PC-3 (cell line): ENCODE results near the gene LMOD1. TPM values are rescaled to one million over a fixed set of nuclear protein-coding genes. Genes with fewer than 3 reads are reported as not detected.

Experiments used
- ATAC-seq: fragments of 200-7000 bp; cut with Tn5 transposase; 2 replicates; pipeline ENCODE4 v1.9.1; 2020; ENCODE audit warnings: mild to moderate bottlenecking, moderate library complexity
- BruUV-seq: library from RNA; stranded (reverse); fragments of 400-500 nt; replicated peaks from 2 replicates; lab custom pipeline; 2021; lab: Mats Ljungman, UMichigan
- CTCF ChIA-PET: fragments of 300-600 bp; sonication (Branson Sonifier 250); formaldehyde crosslinking; loops from one replicate; lab custom pipeline; 2022; ENCODE audit warnings: antibody characterized with exemption; lab: Charles Lee
- POLR2A ChIA-PET: fragments of 300-600 bp; sonication (Branson Sonifier 250); formaldehyde crosslinking; loops from one replicate; lab custom pipeline; 2022; ENCODE audit warnings: antibody characterized with exemption; ENCODE audit not compliant: unreplicated experiment; lab: Charles Lee
- DNase-seq: peaks from one replicate; pipeline ENCODE4 v3.0.0-alpha.2; 2015
- H2AFZ ChIP-seq: fragments of 300-600 bp; sonication (generic); 2 replicates; pipeline ENCODE4 v1.6.0; 2016; ENCODE audit warnings: antibody characterized with exemption, low read length
- H3F3A ChIP-seq: fragments of 300-600 bp; sonication (generic); one replicate; pipeline ENCODE4 v1.6.0; 2017; ENCODE audit warnings: antibody characterized with exemption, low read length, control low read depth, mild to moderate bottlenecking; ENCODE audit not compliant: unreplicated experiment
- H3K27ac ChIP-seq: fragments of 300-600 bp; sonication (generic); 2 replicates; pipeline ENCODE4 v1.5.1; 2016; ENCODE audit warnings: mild to moderate bottlenecking, low read length
- H3K27me3 ChIP-seq: fragments of 300-600 bp; sonication (generic); 2 replicates; pipeline ENCODE4 v1.6.1; 2016; ENCODE audit warnings: low read length, mixed read lengths
- H3K36me3 ChIP-seq: fragments of 300-600 bp; sonication (generic); 2 replicates; pipeline ENCODE4 v1.6.1; 2016; ENCODE audit warnings: low read depth, mixed run types, low read length, mixed read lengths
- H3K4me1 ChIP-seq: fragments of 300-600 bp; sonication (generic); 2 replicates; pipeline ENCODE4 v1.5.1; 2016; ENCODE audit warnings: low read length; ENCODE audit not compliant: insufficient read depth
- H3K4me2 ChIP-seq: fragments of 300-600 bp; sonication (generic); 2 replicates; pipeline ENCODE4 v1.6.0; 2016; ENCODE audit warnings: low read length
- H3K4me3 ChIP-seq: fragments of 300-600 bp; sonication (generic); 2 replicates; pipeline ENCODE4 v1.5.1; 2016; ENCODE audit warnings: mild to moderate bottlenecking, low read length, mixed read lengths
- H3K79me2 ChIP-seq: fragments of 300-600 bp; sonication (generic); 2 replicates; pipeline ENCODE4 v1.6.1; 2017; ENCODE audit warnings: low read length, mixed read lengths
- H3K9ac ChIP-seq: fragments of 300-600 bp; sonication (generic); 2 replicates; pipeline ENCODE4 v1.6.0; 2016; ENCODE audit warnings: mild to moderate bottlenecking, low read length
- H3K9me2 ChIP-seq: fragments of 300-600 bp; sonication (generic); replicated peaks from 2 replicates; pipeline ENCODE4 v1.6.1; 2016; ENCODE audit warnings: mixed run types, low read length, mixed read lengths
- H3K9me3 ChIP-seq: fragments of 300-600 bp; sonication (generic); 2 replicates; pipeline ENCODE4 v1.6.1; 2016; ENCODE audit warnings: low read length, mixed read lengths
- H4K20me1 ChIP-seq: fragments of 300-600 bp; sonication (generic); 2 replicates; pipeline ENCODE4 v1.6.1; 2016; ENCODE audit warnings: low read length, mixed read lengths
- EZH2 ChIP-seq: fragments of 300-600 bp; sonication (generic); IDR thresholded peaks from one replicate; pipeline ENCODE4 v1.6.1; 2017; ENCODE audit warnings: antibody characterized with exemption, mild to moderate bottlenecking, low read length; ENCODE audit not compliant: unreplicated experiment
- EZH2phosphoT487 ChIP-seq: fragments of 300-600 bp; sonication (generic); IDR thresholded peaks from 2 replicates; pipeline ENCODE4 v1.6.1; 2018; ENCODE audit warnings: mild to moderate bottlenecking, antibody characterized with exemption, low read length, borderline replicate concordance
- intact Hi-C: fragments of 100-400 bp; cut with micrococcal nuclease; formaldehyde crosslinking; loops from 2 replicates; pipeline ENCODE4 v1.9.0; 2023
- total RNA-seq: library from RNA; depleted of rRNA; stranded (reverse); fragments of >200 nt; gene quantifications from 2 replicates; pipeline ENCODE4 v1.2.3, GENCODE V29; 2014
- TF ChIP-seq, protein P1 (sequence below): fragments of 300-600 bp; sonication (generic); conservative IDR thresholded peaks from 2 replicates; pipeline ENCODE4 v1.5.1; 2017; ENCODE audit warnings: antibody characterized with exemption, low read depth, mild to moderate bottlenecking, low read length

LMOD1 gene
- total RNA-seq, 1 experiment from 2014 or later = 0.07 TPM

DNA sequence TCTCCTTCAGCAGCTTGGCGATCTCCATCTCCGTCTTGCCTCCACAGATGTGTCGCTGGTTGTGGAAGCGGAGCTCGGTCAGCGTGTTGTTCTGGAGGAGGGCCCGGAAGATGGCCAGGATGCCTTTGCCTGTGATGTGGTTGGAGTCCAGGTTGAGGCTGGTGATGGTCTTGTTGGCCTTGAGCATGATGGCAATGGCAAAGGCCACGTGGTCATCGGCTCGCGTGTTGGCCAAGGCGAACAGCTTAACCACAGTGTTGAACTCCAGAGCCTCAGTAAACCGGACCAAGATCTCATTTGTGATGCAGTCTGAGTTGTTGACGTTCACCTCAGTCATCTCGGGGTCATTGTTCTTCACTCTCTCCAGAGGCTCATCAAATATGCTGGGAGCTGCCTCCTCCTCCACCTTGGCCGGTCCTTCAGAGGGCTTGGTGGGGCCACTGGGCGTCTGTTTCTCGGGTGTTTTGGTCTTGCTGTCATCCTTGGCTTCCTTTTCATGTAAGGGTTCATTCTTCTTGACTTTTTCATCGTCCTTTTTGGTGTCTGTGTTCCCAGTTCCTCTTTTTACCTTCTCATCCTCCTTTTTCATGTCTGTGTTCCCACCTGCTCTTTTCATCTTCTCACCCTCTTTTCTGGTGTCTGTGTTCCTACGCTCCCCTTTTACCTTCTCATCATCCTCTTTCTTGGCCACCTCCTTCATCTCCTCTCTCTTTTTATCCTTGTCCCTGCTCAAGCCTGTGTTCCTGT is 46.5 kb downstream of the LMOD1 start:
- intact Hi-C loops = loop anchor here (5.0 kb wide), 1 partner anchor 32 kb away; no protein-coding TSS in a partner anchor
- Histone ChIP-seq H3K4me2 (no peak overlapping the region), H2AFZ (no peak overlapping the region), H3K9ac (no peak overlapping the region), H4K20me1 (no peaks in the 10 kb centered on the region), H3K4me3 (no peak overlapping the region), H3K79me2 (no peaks in the 10 kb centered on the region), H3K36me3 (no peaks in the 10 kb centered on the region), H3K27ac (no peak overlapping the region), H3K9me3 (no peaks in the 10 kb centered on the region), H3K4me1 (peaks cover 13% of the 10 kb centered on the region; the same call in 1 of the 2 replicates), H3F3A (no peaks in the 10 kb centered on the region), H3K9me2 (no peaks in the 10 kb centered on the region), H3K27me3 (no peaks in the 10 kb centered on the region)
- POLR2A ChIA-PET = no interaction called here
- ATAC-seq = no peak
- CTCF ChIA-PET = no interaction called here
- DNase-seq = no peak
- TF ChIP-seq, protein P1, sequence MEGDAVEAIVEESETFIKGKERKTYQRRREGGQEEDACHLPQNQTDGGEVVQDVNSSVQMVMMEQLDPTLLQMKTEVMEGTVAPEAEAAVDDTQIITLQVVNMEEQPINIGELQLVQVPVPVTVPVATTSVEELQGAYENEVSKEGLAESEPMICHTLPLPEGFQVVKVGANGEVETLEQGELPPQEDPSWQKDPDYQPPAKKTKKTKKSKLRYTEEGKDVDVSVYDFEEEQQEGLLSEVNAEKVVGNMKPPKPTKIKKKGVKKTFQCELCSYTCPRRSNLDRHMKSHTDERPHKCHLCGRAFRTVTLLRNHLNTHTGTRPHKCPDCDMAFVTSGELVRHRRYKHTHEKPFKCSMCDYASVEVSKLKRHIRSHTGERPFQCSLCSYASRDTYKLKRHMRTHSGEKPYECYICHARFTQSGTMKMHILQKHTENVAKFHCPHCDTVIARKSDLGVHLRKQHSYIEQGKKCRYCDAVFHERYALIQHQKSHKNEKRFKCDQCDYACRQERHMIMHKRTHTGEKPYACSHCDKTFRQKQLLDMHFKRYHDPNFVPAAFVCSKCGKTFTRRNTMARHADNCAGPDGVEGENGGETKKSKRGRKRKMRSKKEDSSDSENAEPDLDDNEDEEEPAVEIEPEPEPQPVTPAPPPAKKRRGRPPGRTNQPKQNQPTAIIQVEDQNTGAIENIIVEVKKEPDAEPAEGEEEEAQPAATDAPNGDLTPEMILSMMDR = no peak
- TF ChIP-seq EZH2 = no peak
- TF ChIP-seq EZH2phosphoT487 = no peak
- BruUV-seq = no TSS peak

DNA sequence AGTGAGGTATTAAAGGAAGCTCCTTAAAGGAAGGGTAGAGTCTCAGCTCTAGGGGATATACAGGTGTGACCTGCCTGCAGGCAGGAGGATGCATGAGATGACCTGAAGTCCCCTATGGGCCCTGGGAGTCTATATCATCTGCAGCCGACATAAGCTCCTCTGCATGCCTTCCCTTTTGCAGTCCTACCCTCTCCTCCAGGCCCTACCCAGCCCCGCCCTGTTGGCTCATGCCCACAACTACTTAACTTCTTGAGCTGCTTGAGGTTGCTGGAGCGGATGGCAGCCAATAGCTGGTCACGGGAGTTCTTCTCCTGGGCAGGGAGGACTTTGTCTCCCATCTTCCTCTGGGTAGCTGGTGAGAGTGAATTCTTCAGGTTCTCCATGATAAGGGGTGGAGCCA is 47.4 kb downstream of the LMOD1 start:
- H3K4me2 ChIP-seq = no peak overlapping the region
- DNase-seq = no peak
- H3K9me3 ChIP-seq = no peaks in the 10 kb centered on the region
- H3K27me3 ChIP-seq = no peaks in the 10 kb centered on the region
- intact Hi-C loops = loop anchor here (5.0 kb wide), 1 partner anchor 33 kb away; no protein-coding TSS in a partner anchor
- no peaks in the 10 kb centered on the region for H4K20me1 ChIP-seq
- no peaks in the 10 kb centered on the region for H3K79me2 ChIP-seq
- ChIA-PET CTCF (no interaction called here), POLR2A (no interaction called here)
- no TSS peak for BruUV-seq
- no peak overlapping the region for H3K27ac ChIP-seq
- TF ChIP-seq, protein P1 = no peak
- TF ChIP-seq EZH2phosphoT487 (no peak), EZH2 (no peak)
- peaks cover 13% of the 10 kb centered on the region; the same call in 1 of the 2 replicates for H3K4me1 ChIP-seq
- H2AFZ ChIP-seq = no peak overlapping the region
- H3K4me3 ChIP-seq = no peak overlapping the region
- H3K9me2 ChIP-seq = no peaks in the 10 kb centered on the region
- H3K36me3 ChIP-seq = no peaks in the 10 kb centered on the region
- H3F3A ChIP-seq = no peaks in the 10 kb centered on the region
- no peak for ATAC-seq
- H3K9ac ChIP-seq = no peak overlapping the region
